Measurements from ENCODE around the gene PRR5L.

GRCh38 chr11:36427876-36428275 lies 131.8 kb downstream of the PRR5L start:
- TF ChIP-seq CTCF (IDR thresholded peaks at IDR 0.05) (no peak), POLR2A (IDR thresholded peaks at IDR 0.05) (no peak)

Measured in thyroid gland (tissue), 4 donors.